Keratinocyte (primary cell): ENCODE measurements around the gene TOX2. TPM values are rescaled to one million over a fixed set of nuclear protein-coding genes. Genes with fewer than 3 reads are reported as not detected.

Experiments used
- DNase-seq: peaks from one replicate; pipeline ENCODE4 v3.0.0-alpha.2; 2011; ENCODE audit warnings: low read depth, missing footprints, low spot score
- FAIRE-seq: peaks from 2 replicates; lab custom pipeline; 2011; peaks lifted over from hg19 to GRCh38; lab: Jason Lieb, UNC
- H2AFZ ChIP-seq: 2 replicates; pipeline ENCODE4 v1.6.0; 2012; ENCODE audit warnings: low read length, control low read depth, inconsistent platforms; ENCODE audit not compliant: control insufficient read depth
- H3K27ac ChIP-seq: 2 replicates; pipeline ENCODE4 v1.5.1; 2011; ENCODE audit warnings: low read length; ENCODE audit not compliant: control insufficient read depth, insufficient read depth
- H3K27me3 ChIP-seq: 3 replicates; pipeline ENCODE4 v1.6.0; 2011; ENCODE audit warnings: low read length; ENCODE audit not compliant: control insufficient read depth, insufficient read depth; ENCODE audit errors: extremely low read depth
- H3K36me3 ChIP-seq, 2 experiments: 2 replicates in 1 of 2; 3 replicates in 1 of 2; pipeline ENCODE4 v1.5.1; 2011; ENCODE audit warnings: low read length in 2 of 2, mild to moderate bottlenecking in 1 of 2; ENCODE audit not compliant: control insufficient read depth in 2 of 2, insufficient read depth in 2 of 2; ENCODE audit errors: extremely low read depth in 1 of 2
- H3K4me1 ChIP-seq: 3 replicates; pipeline ENCODE4 v1.5.1; 2011; ENCODE audit warnings: low read length; ENCODE audit not compliant: control insufficient read depth, insufficient read depth; ENCODE audit errors: extremely low read depth
- H3K4me2 ChIP-seq: 3 replicates; pipeline ENCODE4 v1.6.0; 2011; ENCODE audit warnings: low read depth, low read length; ENCODE audit not compliant: control insufficient read depth, insufficient read depth; ENCODE audit errors: extremely low read depth
- H3K4me3 ChIP-seq, 3 experiments: fragments of 200-600 bp in 1 of 3; sonication (generic) in 1 of 3; 2 replicates in 2 of 3; 3 replicates in 1 of 3; pipeline ENCODE4 v1.5.1; 2011 to 2016; ENCODE audit warnings: low read length in 3 of 3, mild to moderate bottlenecking in 3 of 3, control low read depth in 2 of 3, inconsistent platforms in 1 of 3, low read depth in 1 of 3, mixed read lengths in 1 of 3, mixed run types in 1 of 3, moderate library complexity in 1 of 3; ENCODE audit not compliant: control insufficient read depth in 2 of 3, insufficient read depth in 2 of 3; ENCODE audit errors: extremely low read depth in 1 of 3
- H3K79me2 ChIP-seq: 2 replicates; pipeline ENCODE4 v1.6.0; 2012; ENCODE audit warnings: low read length; ENCODE audit not compliant: control insufficient read depth, insufficient read depth
- H3K9ac ChIP-seq: 3 replicates; pipeline ENCODE4 v1.6.0; 2011; ENCODE audit warnings: low read length; ENCODE audit not compliant: control insufficient read depth, insufficient read depth; ENCODE audit errors: extremely low read depth
- H3K9me1 ChIP-seq: 3 replicates; pipeline ENCODE4 v1.6.0; 2011; ENCODE audit warnings: low read length; ENCODE audit not compliant: control insufficient read depth, insufficient read depth; ENCODE audit errors: extremely low read depth
- H3K9me3 ChIP-seq: 2 replicates; pipeline ENCODE4 v1.5.1; 2012; ENCODE audit warnings: low read depth, low read length; ENCODE audit not compliant: control insufficient read depth
- H4K20me1 ChIP-seq: 3 replicates; pipeline ENCODE4 v1.6.0; 2011; ENCODE audit warnings: low read length; ENCODE audit not compliant: control insufficient read depth, insufficient read depth; ENCODE audit errors: extremely low read depth
- EZH2 ChIP-seq: IDR thresholded peaks from one replicate; pipeline ENCODE4 v1.6.1; 2012; ENCODE audit warnings: inconsistent platforms, mild to moderate bottlenecking, low read length, moderate library complexity
- dilution Hi-C: fragments of 300-500 bp; cut with MboI; formaldehyde crosslinking; loops from one replicate; pipeline ENCODE4 v1.7.0; 2020; ENCODE audit warnings: low sequenced_read_pairs; ENCODE audit not compliant: extremely low pct_ligation_motif_present
- polyA plus RNA-seq, 5 experiments: library from polyadenylated mRNA; depleted of rRNA in 3 of 5; stranded (reverse) in 3 of 5; stranded (forward) in 1 of 5; unstranded in 1 of 5; fragments of >200 nt; gene quantifications; 1 replicate in 1 of 5; 2 replicates in 3 of 5; 3 replicates in 1 of 5; pipeline versions ENCODE4 v1.2.1 to v1.2.3, GENCODE V29; 2011 to 2012; ENCODE audit warnings: missing spikeins in 2 of 5, low read depth in 1 of 5, low replicate concordance in 1 of 5
- TF ChIP-seq, protein P1 (sequence below), 3 experiments: IDR thresholded peaks in 1 of 3; conservative IDR thresholded peaks in 1 of 3; optimal IDR thresholded peaks in 1 of 3; 2 replicates in 2 of 3; 3 replicates in 1 of 3; pipeline versions ENCODE3 to v1.5.1; 2011; ENCODE audit warnings: low read length in 3 of 3, mild to moderate bottlenecking in 3 of 3, moderate library complexity in 2 of 3, control low read depth in 1 of 3, inconsistent platforms in 1 of 3; ENCODE audit not compliant: insufficient read depth in 2 of 3; ENCODE audit errors: extremely low read depth in 1 of 3

The TOX2 gene
- polyA plus RNA-seq, 1 donor (not counting 4 experiments of a cell fraction or from before 2014, with no cell fraction given), result 0.20 TPM

GRCh38 chr20:44074252-44075151, 159.8 kb downstream of the TOX2 start:
- TF ChIP-seq, protein P1, sequence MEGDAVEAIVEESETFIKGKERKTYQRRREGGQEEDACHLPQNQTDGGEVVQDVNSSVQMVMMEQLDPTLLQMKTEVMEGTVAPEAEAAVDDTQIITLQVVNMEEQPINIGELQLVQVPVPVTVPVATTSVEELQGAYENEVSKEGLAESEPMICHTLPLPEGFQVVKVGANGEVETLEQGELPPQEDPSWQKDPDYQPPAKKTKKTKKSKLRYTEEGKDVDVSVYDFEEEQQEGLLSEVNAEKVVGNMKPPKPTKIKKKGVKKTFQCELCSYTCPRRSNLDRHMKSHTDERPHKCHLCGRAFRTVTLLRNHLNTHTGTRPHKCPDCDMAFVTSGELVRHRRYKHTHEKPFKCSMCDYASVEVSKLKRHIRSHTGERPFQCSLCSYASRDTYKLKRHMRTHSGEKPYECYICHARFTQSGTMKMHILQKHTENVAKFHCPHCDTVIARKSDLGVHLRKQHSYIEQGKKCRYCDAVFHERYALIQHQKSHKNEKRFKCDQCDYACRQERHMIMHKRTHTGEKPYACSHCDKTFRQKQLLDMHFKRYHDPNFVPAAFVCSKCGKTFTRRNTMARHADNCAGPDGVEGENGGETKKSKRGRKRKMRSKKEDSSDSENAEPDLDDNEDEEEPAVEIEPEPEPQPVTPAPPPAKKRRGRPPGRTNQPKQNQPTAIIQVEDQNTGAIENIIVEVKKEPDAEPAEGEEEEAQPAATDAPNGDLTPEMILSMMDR (optimal IDR thresholded peaks at IDR 0.05 in 1 of 3, IDR thresholded peaks at IDR 0.05 in 1 of 3, conservative IDR thresholded peaks at IDR 0.05 in 1 of 3; ENCODE audit: extremely low read depth in 1 of 3, insufficient read depth in 2 of 3, low read length in 3 of 3), result no peak
- no peak for TF ChIP-seq EZH2
- H4K20me1 ChIP-seq, result no peaks in the 10 kb centered on the region
- H3K79me2 ChIP-seq, result no peaks in the 10 kb centered on the region
- no peak overlapping the region for H3K9ac ChIP-seq
- no peak for DNase-seq
- no peak for FAIRE-seq
- H3K4me2 ChIP-seq, result no peak overlapping the region
- no peaks in the 10 kb centered on the region for H3K9me1 ChIP-seq
- no peaks in the 10 kb centered on the region for H3K36me3 ChIP-seq
- no peak overlapping the region for H3K27ac ChIP-seq
- no peaks in the 10 kb centered on the region for H3K4me1 ChIP-seq
- no peaks in the 10 kb centered on the region for H3K9me3 ChIP-seq
- peaks cover 20% of the 10 kb centered on the region for H3K27me3 ChIP-seq
- H3K4me3 ChIP-seq, result no peak overlapping the region
- H2AFZ ChIP-seq, result no peak overlapping the region
- dilution Hi-C loops, result no loop called here

GRCh38 chr20:44075191-44075949, 160.7 kb downstream of the TOX2 start:
- no peak overlapping the region for H3K9ac ChIP-seq
- dilution Hi-C loops, result no loop called here
- H3K4me2 ChIP-seq, result no peak overlapping the region
- no peaks in the 10 kb centered on the region for H3K36me3 ChIP-seq
- H3K79me2 ChIP-seq, result no peaks in the 10 kb centered on the region
- no peaks in the 10 kb centered on the region for H4K20me1 ChIP-seq
- H3K27me3 ChIP-seq, result peaks cover 20% of the 10 kb centered on the region
- no peak overlapping the region for H3K4me3 ChIP-seq
- no peak overlapping the region for H3K27ac ChIP-seq
- no peak overlapping the region for H2AFZ ChIP-seq
- TF ChIP-seq EZH2, result no peak
- TF ChIP-seq, protein P1 (optimal IDR thresholded peaks at IDR 0.05 in 1 of 3, IDR thresholded peaks at IDR 0.05 in 1 of 3, conservative IDR thresholded peaks at IDR 0.05 in 1 of 3; ENCODE audit: extremely low read depth in 1 of 3, insufficient read depth in 2 of 3, low read length in 3 of 3), result no peak
- no peaks in the 10 kb centered on the region for H3K4me1 ChIP-seq
- FAIRE-seq (no peak), DNase-seq (no peak)
- no peaks in the 10 kb centered on the region for H3K9me1 ChIP-seq
- no peaks in the 10 kb centered on the region for H3K9me3 ChIP-seq
